ENCODE data around the gene ULK2. TPM values are rescaled to one million over a fixed set of nuclear protein-coding genes. Genes with fewer than 3 reads are reported as not detected.

Gene ULK2
- total and polyA plus RNA-seq, 2 of the 13 experiments (the other 11 are each of a cell fraction or from before 2014, with no cell fraction given), result 0.01 TPM; not detected in 1

DNA sequence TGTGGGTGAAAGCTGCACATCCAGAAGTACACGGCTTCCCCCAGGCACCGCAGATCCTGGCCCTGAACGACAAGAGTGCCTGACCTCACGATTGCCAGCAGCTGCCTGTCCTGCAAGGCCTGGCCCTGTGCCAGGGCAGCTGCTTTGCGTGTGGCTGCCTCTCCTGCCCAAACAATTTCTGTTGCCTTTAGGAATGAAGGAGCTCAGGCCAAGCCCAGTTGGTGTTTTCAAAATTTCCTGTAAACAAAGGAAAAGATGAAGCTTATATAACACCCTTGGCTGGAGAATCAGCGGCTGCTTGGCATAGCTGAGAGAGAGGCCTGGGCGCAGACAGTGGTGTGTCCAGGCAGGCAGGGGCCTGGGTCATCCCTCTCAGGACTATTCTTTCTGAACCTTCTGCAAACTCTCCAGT is 139.6 kb downstream of the ULK2 start (continued):
- TF ChIP-seq, protein P1, sequence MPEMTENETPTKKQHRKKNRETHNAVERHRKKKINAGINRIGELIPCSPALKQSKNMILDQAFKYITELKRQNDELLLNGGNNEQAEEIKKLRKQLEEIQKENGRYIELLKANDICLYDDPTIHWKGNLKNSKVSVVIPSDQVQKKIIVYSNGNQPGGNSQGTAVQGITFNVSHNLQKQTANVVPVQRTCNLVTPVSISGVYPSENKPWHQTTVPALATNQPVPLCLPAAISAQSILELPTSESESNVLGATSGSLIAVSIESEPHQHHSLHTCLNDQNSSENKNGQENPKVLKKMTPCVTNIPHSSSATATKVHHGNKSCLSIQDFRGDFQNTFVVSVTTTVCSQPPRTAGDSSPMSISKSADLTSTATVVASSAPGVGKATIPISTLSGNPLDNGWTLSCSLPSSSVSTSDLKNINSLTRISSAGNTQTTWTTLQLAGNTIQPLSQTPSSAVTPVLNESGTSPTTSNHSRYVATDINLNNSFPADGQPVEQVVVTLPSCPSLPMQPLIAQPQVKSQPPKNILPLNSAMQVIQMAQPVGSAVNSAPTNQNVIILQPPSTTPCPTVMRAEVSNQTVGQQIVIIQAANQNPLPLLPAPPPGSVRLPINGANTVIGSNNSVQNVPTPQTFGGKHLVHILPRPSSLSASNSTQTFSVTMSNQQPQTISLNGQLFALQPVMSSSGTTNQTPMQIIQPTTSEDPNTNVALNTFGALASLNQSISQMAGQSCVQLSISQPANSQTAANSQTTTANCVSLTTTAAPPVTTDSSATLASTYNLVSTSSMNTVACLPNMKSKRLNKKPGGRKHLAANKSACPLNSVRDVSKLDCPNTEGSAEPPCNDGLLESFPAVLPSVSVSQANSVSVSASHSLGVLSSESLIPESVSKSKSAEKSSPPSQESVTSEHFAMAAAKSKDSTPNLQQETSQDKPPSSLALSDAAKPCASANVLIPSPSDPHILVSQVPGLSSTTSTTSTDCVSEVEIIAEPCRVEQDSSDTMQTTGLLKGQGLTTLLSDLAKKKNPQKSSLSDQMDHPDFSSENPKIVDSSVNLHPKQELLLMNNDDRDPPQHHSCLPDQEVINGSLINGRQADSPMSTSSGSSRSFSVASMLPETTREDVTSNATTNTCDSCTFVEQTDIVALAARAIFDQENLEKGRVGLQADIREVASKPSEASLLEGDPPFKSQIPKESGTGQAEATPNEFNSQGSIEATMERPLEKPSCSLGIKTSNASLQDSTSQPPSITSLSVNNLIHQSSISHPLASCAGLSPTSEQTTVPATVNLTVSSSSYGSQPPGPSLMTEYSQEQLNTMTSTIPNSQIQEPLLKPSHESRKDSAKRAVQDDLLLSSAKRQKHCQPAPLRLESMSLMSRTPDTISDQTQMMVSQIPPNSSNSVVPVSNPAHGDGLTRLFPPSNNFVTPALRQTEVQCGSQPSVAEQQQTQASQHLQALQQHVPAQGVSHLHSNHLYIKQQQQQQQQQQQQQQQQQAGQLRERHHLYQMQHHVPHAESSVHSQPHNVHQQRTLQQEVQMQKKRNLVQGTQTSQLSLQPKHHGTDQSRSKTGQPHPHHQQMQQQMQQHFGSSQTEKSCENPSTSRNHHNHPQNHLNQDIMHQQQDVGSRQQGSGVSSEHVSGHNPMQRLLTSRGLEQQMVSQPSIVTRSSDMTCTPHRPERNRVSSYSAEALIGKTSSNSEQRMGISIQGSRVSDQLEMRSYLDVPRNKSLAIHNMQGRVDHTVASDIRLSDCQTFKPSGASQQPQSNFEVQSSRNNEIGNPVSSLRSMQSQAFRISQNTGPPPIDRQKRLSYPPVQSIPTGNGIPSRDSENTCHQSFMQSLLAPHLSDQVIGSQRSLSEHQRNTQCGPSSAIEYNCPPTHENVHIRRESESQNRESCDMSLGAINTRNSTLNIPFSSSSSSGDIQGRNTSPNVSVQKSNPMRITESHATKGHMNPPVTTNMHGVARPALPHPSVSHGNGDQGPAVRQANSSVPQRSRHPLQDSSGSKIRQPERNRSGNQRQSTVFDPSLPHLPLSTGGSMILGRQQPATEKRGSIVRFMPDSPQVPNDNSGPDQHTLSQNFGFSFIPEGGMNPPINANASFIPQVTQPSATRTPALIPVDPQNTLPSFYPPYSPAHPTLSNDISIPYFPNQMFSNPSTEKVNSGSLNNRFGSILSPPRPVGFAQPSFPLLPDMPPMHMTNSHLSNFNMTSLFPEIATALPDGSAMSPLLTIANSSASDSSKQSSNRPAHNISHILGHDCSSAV (CRISPR knock-in tag; IDR thresholded peaks at IDR 0.05; ENCODE audit: borderline replicate concordance), result no peak
- TF ChIP-seq NPAS2 (CRISPR knock-in tag; IDR thresholded peaks at IDR 0.05; ENCODE audit: borderline replicate concordance), result no peak
- TF ChIP-seq ZNF775 (CRISPR knock-in tag; IDR thresholded peaks at IDR 0.05; ENCODE audit: borderline replicate concordance), result no peak
- TF ChIP-seq, protein P2, sequence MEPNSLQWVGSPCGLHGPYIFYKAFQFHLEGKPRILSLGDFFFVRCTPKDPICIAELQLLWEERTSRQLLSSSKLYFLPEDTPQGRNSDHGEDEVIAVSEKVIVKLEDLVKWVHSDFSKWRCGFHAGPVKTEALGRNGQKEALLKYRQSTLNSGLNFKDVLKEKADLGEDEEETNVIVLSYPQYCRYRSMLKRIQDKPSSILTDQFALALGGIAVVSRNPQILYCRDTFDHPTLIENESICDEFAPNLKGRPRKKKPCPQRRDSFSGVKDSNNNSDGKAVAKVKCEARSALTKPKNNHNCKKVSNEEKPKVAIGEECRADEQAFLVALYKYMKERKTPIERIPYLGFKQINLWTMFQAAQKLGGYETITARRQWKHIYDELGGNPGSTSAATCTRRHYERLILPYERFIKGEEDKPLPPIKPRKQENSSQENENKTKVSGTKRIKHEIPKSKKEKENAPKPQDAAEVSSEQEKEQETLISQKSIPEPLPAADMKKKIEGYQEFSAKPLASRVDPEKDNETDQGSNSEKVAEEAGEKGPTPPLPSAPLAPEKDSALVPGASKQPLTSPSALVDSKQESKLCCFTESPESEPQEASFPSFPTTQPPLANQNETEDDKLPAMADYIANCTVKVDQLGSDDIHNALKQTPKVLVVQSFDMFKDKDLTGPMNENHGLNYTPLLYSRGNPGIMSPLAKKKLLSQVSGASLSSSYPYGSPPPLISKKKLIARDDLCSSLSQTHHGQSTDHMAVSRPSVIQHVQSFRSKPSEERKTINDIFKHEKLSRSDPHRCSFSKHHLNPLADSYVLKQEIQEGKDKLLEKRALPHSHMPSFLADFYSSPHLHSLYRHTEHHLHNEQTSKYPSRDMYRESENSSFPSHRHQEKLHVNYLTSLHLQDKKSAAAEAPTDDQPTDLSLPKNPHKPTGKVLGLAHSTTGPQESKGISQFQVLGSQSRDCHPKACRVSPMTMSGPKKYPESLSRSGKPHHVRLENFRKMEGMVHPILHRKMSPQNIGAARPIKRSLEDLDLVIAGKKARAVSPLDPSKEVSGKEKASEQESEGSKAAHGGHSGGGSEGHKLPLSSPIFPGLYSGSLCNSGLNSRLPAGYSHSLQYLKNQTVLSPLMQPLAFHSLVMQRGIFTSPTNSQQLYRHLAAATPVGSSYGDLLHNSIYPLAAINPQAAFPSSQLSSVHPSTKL (CRISPR knock-in tag; IDR thresholded peaks at IDR 0.05), result peak; percentile 64; the same call in 1 of the 2 replicates
- TF ChIP-seq CHCHD3 (CRISPR knock-in tag; IDR thresholded peaks at IDR 0.05), result 0 out of 2 replicates have a peak, but pooled peaks have one; percentile 26
- no peak for TF ChIP-seq ZNF607 (CRISPR knock-in tag; IDR thresholded peaks at IDR 0.05; ENCODE audit: borderline replicate concordance)
- TF ChIP-seq, protein P3, sequence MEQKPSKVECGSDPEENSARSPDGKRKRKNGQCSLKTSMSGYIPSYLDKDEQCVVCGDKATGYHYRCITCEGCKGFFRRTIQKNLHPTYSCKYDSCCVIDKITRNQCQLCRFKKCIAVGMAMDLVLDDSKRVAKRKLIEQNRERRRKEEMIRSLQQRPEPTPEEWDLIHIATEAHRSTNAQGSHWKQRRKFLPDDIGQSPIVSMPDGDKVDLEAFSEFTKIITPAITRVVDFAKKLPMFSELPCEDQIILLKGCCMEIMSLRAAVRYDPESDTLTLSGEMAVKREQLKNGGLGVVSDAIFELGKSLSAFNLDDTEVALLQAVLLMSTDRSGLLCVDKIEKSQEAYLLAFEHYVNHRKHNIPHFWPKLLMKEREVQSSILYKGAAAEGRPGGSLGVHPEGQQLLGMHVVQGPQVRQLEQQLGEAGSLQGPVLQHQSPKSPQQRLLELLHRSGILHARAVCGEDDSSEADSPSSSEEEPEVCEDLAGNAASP (CRISPR knock-in tag; IDR thresholded peaks at IDR 0.05; ENCODE audit: borderline replicate concordance), result no peak
- TF ChIP-seq, protein P4, sequence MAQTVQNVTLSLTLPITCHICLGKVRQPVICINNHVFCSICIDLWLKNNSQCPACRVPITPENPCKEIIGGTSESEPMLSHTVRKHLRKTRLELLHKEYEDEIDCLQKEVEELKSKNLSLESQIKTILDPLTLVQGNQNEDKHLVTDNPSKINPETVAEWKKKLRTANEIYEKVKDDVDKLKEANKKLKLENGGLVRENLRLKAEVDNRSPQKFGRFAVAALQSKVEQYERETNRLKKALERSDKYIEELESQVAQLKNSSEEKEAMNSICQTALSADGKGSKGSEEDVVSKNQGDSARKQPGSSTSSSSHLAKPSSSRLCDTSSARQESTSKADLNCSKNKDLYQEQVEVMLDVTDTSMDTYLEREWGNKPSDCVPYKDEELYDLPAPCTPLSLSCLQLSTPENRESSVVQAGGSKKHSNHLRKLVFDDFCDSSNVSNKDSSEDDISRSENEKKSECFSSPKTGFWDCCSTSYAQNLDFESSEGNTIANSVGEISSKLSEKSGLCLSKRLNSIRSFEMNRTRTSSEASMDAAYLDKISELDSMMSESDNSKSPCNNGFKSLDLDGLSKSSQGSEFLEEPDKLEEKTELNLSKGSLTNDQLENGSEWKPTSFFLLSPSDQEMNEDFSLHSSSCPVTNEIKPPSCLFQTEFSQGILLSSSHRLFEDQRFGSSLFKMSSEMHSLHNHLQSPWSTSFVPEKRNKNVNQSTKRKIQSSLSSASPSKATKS (CRISPR knock-in tag; IDR thresholded peaks at IDR 0.05), result no peak
- no peak for TF ChIP-seq ZNF746 (CRISPR knock-in tag; IDR thresholded peaks at IDR 0.05)
- TF ChIP-seq, protein P5, sequence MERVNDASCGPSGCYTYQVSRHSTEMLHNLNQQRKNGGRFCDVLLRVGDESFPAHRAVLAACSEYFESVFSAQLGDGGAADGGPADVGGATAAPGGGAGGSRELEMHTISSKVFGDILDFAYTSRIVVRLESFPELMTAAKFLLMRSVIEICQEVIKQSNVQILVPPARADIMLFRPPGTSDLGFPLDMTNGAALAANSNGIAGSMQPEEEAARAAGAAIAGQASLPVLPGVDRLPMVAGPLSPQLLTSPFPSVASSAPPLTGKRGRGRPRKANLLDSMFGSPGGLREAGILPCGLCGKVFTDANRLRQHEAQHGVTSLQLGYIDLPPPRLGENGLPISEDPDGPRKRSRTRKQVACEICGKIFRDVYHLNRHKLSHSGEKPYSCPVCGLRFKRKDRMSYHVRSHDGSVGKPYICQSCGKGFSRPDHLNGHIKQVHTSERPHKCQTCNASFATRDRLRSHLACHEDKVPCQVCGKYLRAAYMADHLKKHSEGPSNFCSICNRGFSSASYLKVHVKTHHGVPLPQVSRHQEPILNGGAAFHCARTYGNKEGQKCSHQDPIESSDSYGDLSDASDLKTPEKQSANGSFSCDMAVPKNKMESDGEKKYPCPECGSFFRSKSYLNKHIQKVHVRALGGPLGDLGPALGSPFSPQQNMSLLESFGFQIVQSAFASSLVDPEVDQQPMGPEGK (CRISPR knock-in tag; IDR thresholded peaks at IDR 0.05), result no peak

Data from HepG2 (cell line).